RWPE1 (cell line): ENCODE measurements around the gene PDCL3.

ENCODE experiments used
- CTCF ChIA-PET: fragments of 350-600 bp; sonication (Branson Sonifier 250); formaldehyde crosslinking; extraction: SDS; loops from one replicate; lab custom pipeline; 2021; lab: Yijun Ruan, JAX
- POLR2A ChIA-PET: fragments of 400-600 bp; formaldehyde crosslinking; extraction: SDS; loops from one replicate; lab custom pipeline; 2020; ENCODE audit warnings: antibody characterized with exemption; ENCODE audit not compliant: low non-redundant PET; lab: Yijun Ruan, JAX
- DNase-seq: peaks from one replicate; pipeline ENCODE4 v3.0.0; 2012; ENCODE audit warnings: low spot score
- H3K27ac ChIP-seq: fragments of 450-650 bp; 2 replicates; pipeline ENCODE4 v1.5.1; 2017
- CTCF ChIP-seq: fragments of 450-650 bp; conservative IDR thresholded peaks from 2 replicates; pipeline ENCODE4 v1.5.1; 2017; ENCODE audit warnings: low read depth, mild to moderate bottlenecking

PDCL3 gene

GRCh38 chr2:100563407-100564247 lies 834 bp downstream of the PDCL3 start:
- no peak for DNase-seq
- no peak for TF ChIP-seq CTCF
- ChIA-PET CTCF (no interaction called here), POLR2A (interaction anchor here (1.0 kb wide), 1 partner anchor 302 kb away, joined by 4 read pairs; no protein-coding TSS in a partner anchor)
- H3K27ac ChIP-seq, result peak overlapping the region; percentile 95

GRCh38 chr2:100568989-100569388 lies 6.2 kb downstream of the PDCL3 start:
- ChIA-PET CTCF (no interaction called here), POLR2A (no interaction called here)
- DNase-seq, result no peak
- no peak overlapping the region for H3K27ac ChIP-seq
- TF ChIP-seq CTCF, result no peak

GRCh38 chr2:100571668-100572067 lies 8.9 kb downstream of the PDCL3 start:
- ChIA-PET POLR2A (interaction anchor here (0.6 kb wide), 1 partner anchor 245 kb away, joined by 3 read pairs; no protein-coding TSS in a partner anchor), CTCF (interaction anchor here (0.9 kb wide), 1 partner anchor 15 kb away, joined by 3 read pairs; no protein-coding TSS in a partner anchor)
- H3K27ac ChIP-seq, result no peak overlapping the region
- TF ChIP-seq CTCF, result no peak
- no peak for DNase-seq

GRCh38 chr2:100577777-100578176 lies 15.0 kb downstream of the PDCL3 start:
- peak; percentile 56 for DNase-seq
- POLR2A ChIA-PET, result no interaction called here
- no peak overlapping the region for H3K27ac ChIP-seq
- TF ChIP-seq CTCF, result no peak
- CTCF ChIA-PET, result no interaction called here

DNA sequence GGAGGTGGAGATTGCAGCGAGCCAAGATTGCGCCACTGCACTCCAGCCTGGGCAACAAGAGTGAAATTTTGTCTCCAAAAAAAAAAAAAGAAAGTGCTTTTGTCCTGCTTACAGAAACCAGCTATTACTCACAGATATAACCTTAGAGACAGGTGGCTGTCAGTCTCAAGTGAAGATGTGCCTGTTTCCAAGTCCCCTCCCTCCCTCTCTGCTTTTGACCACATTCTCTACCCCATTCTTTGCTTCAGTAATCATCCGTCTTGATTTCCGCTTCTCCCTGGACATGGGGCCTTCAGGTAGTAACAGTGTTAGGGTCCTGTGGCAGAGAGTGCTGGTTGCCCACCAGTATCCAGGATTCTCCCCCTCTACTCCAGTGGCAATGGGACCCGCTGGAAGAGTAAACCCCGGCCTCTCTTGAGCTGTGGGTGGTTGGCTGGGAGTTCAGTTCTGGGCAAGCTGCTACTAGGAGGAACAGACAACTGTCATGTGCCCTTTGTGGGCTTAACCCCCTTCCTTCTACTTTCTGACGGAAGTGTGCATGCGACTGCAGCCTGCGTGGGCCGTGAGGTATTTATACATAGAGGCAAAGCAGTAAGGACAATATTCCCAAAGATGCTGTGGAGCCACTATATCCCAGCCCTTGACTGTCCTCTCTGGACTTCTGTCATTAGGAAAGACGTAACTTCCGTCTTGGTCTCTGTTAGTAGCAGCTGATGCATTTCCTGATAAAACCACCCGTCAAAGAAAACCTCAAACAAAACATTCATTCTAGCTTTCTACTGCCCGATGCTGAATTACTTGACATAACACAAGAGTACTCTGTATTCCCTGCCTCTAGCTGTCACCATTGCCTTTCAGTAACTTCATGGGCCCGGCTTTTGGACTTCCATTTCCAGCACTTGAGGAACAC lies 17.8 kb downstream of the PDCL3 start:
- POLR2A ChIA-PET, result no interaction called here
- CTCF ChIA-PET, result no interaction called here
- H3K27ac ChIP-seq, result no peak overlapping the region
- no peak for DNase-seq
- no peak for TF ChIP-seq CTCF

- CTCF ChIA-PET, result no interaction called here
- POLR2A ChIA-PET, result no interaction called here
- no peak overlapping the region for H3K27ac ChIP-seq
- TF ChIP-seq CTCF, result no peak
- no peak for DNase-seq
Measured at GRCh38 chr2:100581277-100581612, 18.5 kb downstream of the PDCL3 start.
